PC-3 (cell line): ENCODE results near the gene LRP2.
"Not testable (repeated sequence)": the region's sequence is repeated elsewhere in the genome, so short reads cannot be mapped to it uniquely, and the experiment has no call there.

Experiments
- EZH2phosphoT487 ChIP-seq: fragments of 300-600 bp; sonication (generic); IDR thresholded peaks from 2 replicates; pipeline ENCODE4 v1.6.1; 2018; ENCODE audit warnings: mild to moderate bottlenecking, antibody characterized with exemption, low read length, borderline replicate concordance
- TF ChIP-seq, protein P1 (sequence below): fragments of 300-600 bp; sonication (generic); conservative IDR thresholded peaks from 2 replicates; pipeline ENCODE4 v1.5.1; 2017; ENCODE audit warnings: antibody characterized with exemption, low read depth, mild to moderate bottlenecking, low read length

DNA sequence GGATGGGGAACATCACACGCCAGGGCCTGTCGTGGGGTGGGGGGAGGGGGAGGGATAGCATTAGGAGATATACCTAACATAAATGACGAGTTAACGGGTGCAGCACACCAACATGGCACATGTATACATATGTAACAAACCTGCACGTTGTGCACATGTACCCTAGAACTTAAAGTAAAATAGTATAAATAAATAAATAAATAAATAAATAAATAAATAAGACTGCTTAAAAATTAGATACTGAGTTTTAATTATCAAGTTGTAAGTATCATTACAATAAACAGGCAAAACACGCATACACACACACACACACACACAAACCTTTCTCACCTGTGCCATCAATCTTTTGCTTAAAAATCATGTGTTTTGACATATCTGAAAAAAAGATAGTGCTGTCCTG, 91.8 kb downstream of the LRP2 start:
- TF ChIP-seq, protein P1, sequence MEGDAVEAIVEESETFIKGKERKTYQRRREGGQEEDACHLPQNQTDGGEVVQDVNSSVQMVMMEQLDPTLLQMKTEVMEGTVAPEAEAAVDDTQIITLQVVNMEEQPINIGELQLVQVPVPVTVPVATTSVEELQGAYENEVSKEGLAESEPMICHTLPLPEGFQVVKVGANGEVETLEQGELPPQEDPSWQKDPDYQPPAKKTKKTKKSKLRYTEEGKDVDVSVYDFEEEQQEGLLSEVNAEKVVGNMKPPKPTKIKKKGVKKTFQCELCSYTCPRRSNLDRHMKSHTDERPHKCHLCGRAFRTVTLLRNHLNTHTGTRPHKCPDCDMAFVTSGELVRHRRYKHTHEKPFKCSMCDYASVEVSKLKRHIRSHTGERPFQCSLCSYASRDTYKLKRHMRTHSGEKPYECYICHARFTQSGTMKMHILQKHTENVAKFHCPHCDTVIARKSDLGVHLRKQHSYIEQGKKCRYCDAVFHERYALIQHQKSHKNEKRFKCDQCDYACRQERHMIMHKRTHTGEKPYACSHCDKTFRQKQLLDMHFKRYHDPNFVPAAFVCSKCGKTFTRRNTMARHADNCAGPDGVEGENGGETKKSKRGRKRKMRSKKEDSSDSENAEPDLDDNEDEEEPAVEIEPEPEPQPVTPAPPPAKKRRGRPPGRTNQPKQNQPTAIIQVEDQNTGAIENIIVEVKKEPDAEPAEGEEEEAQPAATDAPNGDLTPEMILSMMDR: not testable (repeated sequence)
- TF ChIP-seq EZH2phosphoT487: not testable (repeated sequence)
